AG09309 (cell line): ENCODE results near the gene CAPN7.
A peak's percentile ranks its signal among the peaks of the same experiment; 100 is the strongest.

Experiments used
- DNase-seq: peaks from one replicate; pipeline ENCODE4 v3.0.0-alpha.2; 2010; ENCODE audit warnings: low read depth
- H3K4me3 ChIP-seq: 2 replicates; pipeline ENCODE4 v1.5.1; 2011; ENCODE audit warnings: mild to moderate bottlenecking, low read depth, low read length, moderate library complexity; ENCODE audit not compliant: control insufficient read depth
- CTCF ChIP-seq: IDR thresholded peaks from 2 replicates; pipeline ENCODE4 v1.5.1; 2011; ENCODE audit warnings: mild to moderate bottlenecking, low read depth, low read length, inconsistent platforms; ENCODE audit not compliant: insufficient read depth, control insufficient read depth; ENCODE audit errors: missing control alignments

CAPN7 gene

DNA sequence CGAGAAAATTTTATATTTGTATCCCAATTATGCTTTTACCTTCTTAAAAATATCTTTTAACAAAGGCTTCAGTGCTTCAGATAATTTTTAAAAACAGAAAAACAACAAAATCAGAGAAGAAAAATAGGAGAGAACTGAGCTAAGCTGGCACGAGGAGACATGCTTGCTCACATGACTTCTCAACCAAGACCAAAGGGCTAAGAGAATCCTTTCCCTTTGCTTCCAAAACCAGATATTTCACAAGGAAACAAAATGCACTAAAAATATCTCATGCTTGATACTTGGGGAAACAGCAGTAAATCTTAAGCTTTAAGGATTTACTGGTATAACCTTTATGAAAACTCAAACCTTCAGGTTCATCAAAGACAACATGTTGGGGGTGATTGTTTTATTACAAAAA is 58.4 kb downstream of the CAPN7 start:
- DNase-seq = no peak
- no peak for TF ChIP-seq CTCF

GRCh38 chr3:15265655-15266509 is 59.8 kb downstream of the CAPN7 start:
- no peak for DNase-seq
- no peak overlapping the region for H3K4me3 ChIP-seq
- no peak for TF ChIP-seq CTCF

More for the DNA sequence above, 58.4 kb downstream of the CAPN7 start:
- no peak overlapping the region for H3K4me3 ChIP-seq

- no peak for TF ChIP-seq CTCF
Observed at GRCh38 chr3:15266510-15267376, 60.7 kb downstream of the CAPN7 start.

GRCh38 chr3:15267502-15267901 is 61.5 kb downstream of the CAPN7 start:
- H3K4me3 ChIP-seq = no peak overlapping the region
- TF ChIP-seq CTCF = no peak
- no peak for DNase-seq

More at GRCh38 chr3:15266510-15267376, 60.7 kb downstream of the CAPN7 start:
- no peak for DNase-seq
- H3K4me3 ChIP-seq = no peak overlapping the region

DNA sequence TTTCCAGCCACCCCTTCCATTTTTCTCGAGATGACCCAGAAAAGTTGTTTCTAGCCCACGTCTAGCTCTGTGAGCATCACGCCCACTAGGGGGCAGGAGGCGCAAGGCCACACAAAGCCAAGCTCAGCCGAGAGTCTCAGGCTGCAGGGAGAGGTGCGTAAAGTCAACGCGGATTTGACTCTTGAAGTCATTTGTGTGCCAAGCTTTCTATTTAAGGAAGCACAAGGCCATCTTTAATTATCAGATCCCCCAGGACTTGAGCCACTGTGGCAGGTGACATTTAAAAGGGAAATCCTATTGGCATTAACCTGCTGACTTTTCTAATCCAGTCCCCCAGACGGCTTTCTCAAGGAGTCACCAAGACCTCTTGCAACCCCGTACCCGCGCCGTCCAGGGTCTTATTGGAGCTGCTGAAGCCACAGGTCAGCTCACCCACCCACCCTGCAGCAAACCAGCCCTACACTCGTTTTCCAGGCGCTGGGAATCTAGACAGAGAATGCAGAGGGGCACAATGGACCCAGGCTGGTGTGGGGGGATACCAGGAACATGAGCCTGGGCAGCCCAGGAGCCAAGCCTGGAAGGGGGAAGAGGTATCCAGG is 62.1 kb downstream of the CAPN7 start:
- DNase-seq = peak; percentile 39
- TF ChIP-seq CTCF = peak; percentile 98
- no peak overlapping the region for H3K4me3 ChIP-seq
